RCC 7860 (cell line): ENCODE data around the gene TMEM95.
A peak's percentile ranks its signal among the peaks of the same experiment; 100 is the strongest.
"Not testable (repeated sequence)": the region's sequence is repeated elsewhere in the genome, so short reads cannot be mapped to it uniquely, and the experiment has no call there.

Source experiments
- DNase-seq: peaks from one replicate; pipeline ENCODE4 v3.0.0-alpha.2; 2015; ENCODE audit warnings: low spot score
- FAIRE-seq: peaks from 2 replicates; lab custom pipeline; 2012; peaks lifted over from hg19 to GRCh38; lab: Jason Lieb, UNC

Gene TMEM95

GRCh38 chr17:7368599-7368994 is 13.6 kb downstream of the TMEM95 start:
- FAIRE-seq, DNase-seq: not testable (repeated sequence)

GRCh38 chr17:7369825-7370224 is 14.9 kb downstream of the TMEM95 start:
- no peak for FAIRE-seq
- DNase-seq = no peak

GRCh38 chr17:7370853-7371252 is 15.9 kb downstream of the TMEM95 start:
- DNase-seq (no peak), FAIRE-seq (no peak)

- FAIRE-seq (no peak), DNase-seq (no peak)
These were observed 19.4 kb downstream of the TMEM95 start for GRCh38 chr17:7374353-7374752.

- DNase-seq = no peak
- no peak for FAIRE-seq
These were observed 24.2 kb downstream of the TMEM95 start for GRCh38 chr17:7379134-7379533.

GRCh38 chr17:7380321-7380720 is 25.4 kb downstream of the TMEM95 start:
- FAIRE-seq (no peak), DNase-seq (no peak)

GRCh38 chr17:7380855-7381683 is 26.1 kb downstream of the TMEM95 start, which contains the start of gene TNK1:
Gene TNK1 (plus strand): TSS chr17:7381089. CDS start chr17:7382927, 1,838 bp downstream.
- no peak for DNase-seq
- no peak for FAIRE-seq

- no peak for FAIRE-seq
These were observed 27.9 kb downstream of the TMEM95 start for GRCh38 chr17:7382901-7383300.

GRCh38 chr17:7383371-7383741 is 28.4 kb downstream of the TMEM95 start:
- FAIRE-seq (no peak), DNase-seq (no peak)

More at GRCh38 chr17:7382901-7383300, 27.9 kb downstream of the TMEM95 start:
- no peak for DNase-seq

GRCh38 chr17:7383742-7384488 is 29.0 kb downstream of the TMEM95 start:
- FAIRE-seq = no peak
- DNase-seq = no peak

GRCh38 chr17:7384489-7385081 is 29.6 kb downstream of the TMEM95 start:
- DNase-seq (no peak), FAIRE-seq (no peak)

- no peak for FAIRE-seq
These were observed 33.9 kb downstream of the TMEM95 start for GRCh38 chr17:7388856-7389255.

GRCh38 chr17:7389924-7390910 is 35.3 kb downstream of the TMEM95 start:
- no peak for FAIRE-seq
- no peak for DNase-seq

More at GRCh38 chr17:7388856-7389255, 33.9 kb downstream of the TMEM95 start:
- no peak for DNase-seq

GRCh38 chr17:7391307-7391706 is 36.4 kb downstream of the TMEM95 start:
- no peak for DNase-seq
- no peak for FAIRE-seq

- FAIRE-seq = no peak
These were observed 38.0 kb downstream of the TMEM95 start for GRCh38 chr17:7392696-7393612.

GRCh38 chr17:7393613-7394451 is 38.9 kb downstream of the TMEM95 start:
- no peak for FAIRE-seq

More at GRCh38 chr17:7392696-7393612, 38.0 kb downstream of the TMEM95 start:
- DNase-seq = no peak

GRCh38 chr17:7394452-7395191 is 39.7 kb downstream of the TMEM95 start, which contains the start of gene PLSCR3:
Gene PLSCR3 (minus strand): TSS chr17:7394525. CDS start chr17:7394110, 415 bp downstream.
- FAIRE-seq (no peak), DNase-seq (peak; percentile 74)

More at GRCh38 chr17:7393613-7394451, 38.9 kb downstream of the TMEM95 start:
- DNase-seq = no peak
